Smooth muscle cell of bladder (primary cell): ENCODE results near the gene KRT15. TPM values are rescaled to one million over a fixed set of nuclear protein-coding genes. Genes with fewer than 3 reads are reported as not detected.

Experiments used
- total RNA-seq: library from RNA; depleted of rRNA; stranded (reverse); fragments of >200 nt; gene quantifications from 2 replicates; pipeline ENCODE4 v1.2.3, GENCODE V29; 2014

The KRT15 gene
- 0.43 and 0.74 TPM in 2 replicates for total RNA-seq

DNA sequence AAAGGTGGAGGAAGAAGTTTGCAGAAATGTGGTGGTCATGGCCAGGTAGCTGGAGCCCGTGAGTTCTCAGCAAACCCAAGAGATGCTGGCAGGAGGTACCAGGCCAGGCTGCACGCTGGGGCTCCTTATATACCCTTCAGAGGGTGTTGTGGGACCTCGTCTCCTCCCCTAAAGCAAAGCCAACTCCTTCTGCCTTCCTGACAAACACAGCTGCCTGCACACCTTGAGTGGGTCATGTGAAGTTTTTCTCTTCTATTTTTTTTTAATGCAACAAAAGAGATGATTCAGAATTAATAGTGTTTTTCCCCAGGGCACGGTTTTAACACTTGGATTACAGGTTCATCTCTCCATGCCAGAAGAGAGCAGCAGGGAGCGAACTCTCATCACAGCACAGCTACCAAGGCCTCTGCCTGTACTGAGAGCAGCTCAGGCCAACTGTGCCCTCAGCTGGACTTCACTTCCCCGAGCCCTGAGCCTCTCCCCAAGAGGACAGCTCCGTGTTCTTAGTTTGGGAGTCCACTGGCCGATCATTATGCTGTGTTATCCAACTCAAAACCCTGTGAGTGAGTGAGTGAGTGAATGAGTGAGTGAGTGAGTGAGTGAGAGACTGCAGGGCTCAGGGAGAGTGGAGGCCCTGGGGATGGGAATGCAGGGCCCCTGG lies at the start of gene KRT15:
Gene KRT15 (minus strand): TSS at position 102 of the 661 bp plus-strand sequence. CDS start 63 bp downstream, at position 39.

GRCh38 chr17:41505007-41505808 lies 13.5 kb downstream of the KRT15 start, which contains the start of gene KRT13:
Gene KRT13 (minus strand): TSS chr17:41505612. CDS start chr17:41505550, 62 bp downstream.

DNA sequence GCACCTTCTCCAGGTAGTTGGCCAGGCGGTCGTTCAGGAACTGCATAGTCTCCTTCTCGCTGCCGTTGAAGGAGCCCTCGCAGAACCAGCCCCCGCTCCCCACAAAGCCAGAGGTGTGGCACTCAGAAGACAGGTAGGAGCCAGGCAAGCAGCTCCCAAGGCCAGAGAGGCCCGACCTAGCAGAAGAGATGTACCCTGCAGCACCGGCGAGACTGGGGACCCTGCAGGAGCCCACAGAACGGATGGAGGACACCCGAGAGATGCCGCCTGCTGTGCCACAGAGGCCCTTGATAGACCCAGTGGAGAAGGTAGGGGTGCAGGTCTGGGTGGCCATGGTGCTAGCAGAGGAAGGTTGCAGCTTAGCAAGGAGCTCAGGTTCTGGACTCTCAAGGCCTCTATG lies 29.2 kb downstream of the KRT15 start, which contains the start of gene KRT36:
Gene KRT36 (minus strand): TSS at position 380 of the 400 bp plus-strand sequence. CDS start 46 bp downstream, at position 334.

DNA sequence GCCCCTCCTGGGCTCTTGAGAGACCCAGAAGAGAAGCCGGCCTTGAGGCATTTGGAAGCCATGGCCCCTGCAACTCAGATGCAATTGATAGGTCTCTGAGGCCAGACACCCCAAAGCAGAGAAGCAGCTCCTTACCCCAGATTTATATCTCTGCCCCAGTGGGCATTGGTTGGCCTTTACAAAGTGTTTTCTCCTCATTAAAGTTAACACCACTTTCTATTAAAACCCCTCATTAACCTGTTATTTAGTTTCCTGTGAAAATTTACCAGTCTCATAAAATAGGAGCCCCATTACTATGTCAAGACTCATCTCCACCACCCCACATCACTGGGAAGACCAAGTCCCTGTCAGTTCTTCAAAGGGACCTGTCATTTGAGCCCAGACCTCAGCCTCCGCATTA lies 37.7 kb downstream of the KRT15 start, which contains the start of gene KRT35:
Gene KRT35 (minus strand): TSS at position 116 of the 400 bp plus-strand sequence. CDS start 54 bp downstream, at position 62.

GRCh38 chr17:41466988-41467387 lies 51.7 kb downstream of the KRT15 start, which contains the start of gene KRT32:
Gene KRT32 (minus strand): TSS chr17:41467386. CDS start chr17:41467325, 61 bp downstream.

Other genes starting within 250 kb of the KRT15 start
- not detected in 2 replicates for gene KRTAP9-7, start 243.2 kb downstream of the KRT15 start, total RNA-seq
- not detected in 2 replicates for gene KRTAP29-1, start 216.0 kb downstream of the KRT15 start, total RNA-seq
- not detected in 2 replicates for gene KRTAP16-1, start 209.6 kb downstream of the KRT15 start, total RNA-seq
- not detected in 2 replicates for gene KRTAP17-1, start 203.2 kb downstream of the KRT15 start, total RNA-seq
- gene KRT33A, start 168.1 kb downstream of the KRT15 start, total RNA-seq, result not detected in 2 replicates
- gene KRT33B, start 149.1 kb downstream of the KRT15 start, total RNA-seq, result 0.14 and 0.18 TPM in 2 replicates
- 1.00 and 1.3 TPM in 2 replicates for gene KRT34, start 136.6 kb downstream of the KRT15 start, total RNA-seq
- gene KRT31, start 121.3 kb downstream of the KRT15 start, total RNA-seq, result not detected in 2 replicates
- not detected in 2 replicates for gene KRT37, start 94.3 kb downstream of the KRT15 start, total RNA-seq
- gene KRT38, start 77.9 kb downstream of the KRT15 start, total RNA-seq, result 0.09 and 0.14 TPM in 2 replicates
- under 0.01 TPM in 1 of 2 replicates, not detected in the other for gene KRT32, start 51.5 kb downstream of the KRT15 start, total RNA-seq
- not detected in 2 replicates for gene KRT35, start 37.7 kb downstream of the KRT15 start, total RNA-seq
- gene KRT36, start 29.0 kb downstream of the KRT15 start, total RNA-seq, result not detected in 2 replicates
- gene KRT13, start 13.3 kb downstream of the KRT15 start, total RNA-seq, result 0.28 and 0.65 TPM in 2 replicates
- 33.6 and 58.1 TPM in 2 replicates for gene KRT19, start 9.4 kb upstream of the KRT15 start, total RNA-seq
- not detected in 2 replicates for gene KRT9, start 53.2 kb upstream of the KRT15 start, total RNA-seq
- gene KRT14, start 68.0 kb upstream of the KRT15 start, total RNA-seq, result 0.14 and 0.18 TPM in 2 replicates
- gene KRT16, start 93.9 kb upstream of the KRT15 start, total RNA-seq, result 0.28 and 0.37 TPM in 2 replicates
- gene KRT17, start 105.7 kb upstream of the KRT15 start, total RNA-seq, result 6.4 and 7.3 TPM in 2 replicates
- 90.0 and 97.9 TPM in 2 replicates for gene EIF1, start 170.0 kb upstream of the KRT15 start, total RNA-seq
- gene GAST, start 193.4 kb upstream of the KRT15 start, total RNA-seq, result not detected in 2 replicates
- under 0.01 and 0.18 TPM in 2 replicates for gene HAP1, start 215.8 kb upstream of the KRT15 start, total RNA-seq